ENCODE results near the gene LRBA. TPM values are rescaled to one million over a fixed set of nuclear protein-coding genes. Genes with fewer than 3 reads are reported as not detected.
A peak's percentile ranks its signal among the peaks of the same experiment; 100 is the strongest.
"Not testable (repeated sequence)": the region's sequence is repeated elsewhere in the genome, so short reads cannot be mapped to it uniquely, and the experiment has no call there.

LRBA gene
- polyA plus RNA-seq, 1 of the 3 experiments (the other 2 are of a cell fraction): 11.4 TPM

DNA sequence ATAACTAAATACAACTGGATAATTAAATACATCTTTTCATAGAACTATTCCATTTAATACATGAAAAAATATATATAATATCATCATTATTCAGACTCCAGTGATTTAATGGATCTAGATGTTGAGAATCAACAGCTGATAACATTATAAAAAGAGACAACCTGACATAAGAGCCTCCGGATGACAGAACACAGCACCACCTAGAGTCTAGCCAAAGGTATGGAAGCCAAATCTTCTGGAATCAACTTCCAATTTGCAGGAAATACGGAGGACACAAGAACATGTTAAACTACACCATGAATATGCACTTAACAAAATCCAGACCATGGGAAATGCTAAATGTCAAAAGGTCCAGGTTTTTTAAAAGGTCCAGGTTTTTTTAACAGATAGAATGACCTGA is 55.0 kb downstream of the LRBA start:
- no peaks in the 10 kb centered on the region for H3K36me3 ChIP-seq (replicated peaks in 1 of 2; ENCODE audit: control insufficient read depth in 1 of 2, insufficient read depth in 2 of 2, low read length in 1 of 2)
- ChIA-PET CTCF (interaction anchor here (0.8 to 1.5 kb wide), 3 partner anchors 10 to 718 kb away, joined by 3 to 4 read pairs (median 3); no protein-coding TSS in a partner anchor), POLR2A (no interaction called here)
- H3K27me3 ChIP-seq (ENCODE audit: insufficient read depth): no peaks in the 10 kb centered on the region
- H3K4me3 ChIP-seq (ENCODE audit: low read depth in 2 of 2, low read length in 1 of 2): no peak overlapping the region
- H3K4me2 ChIP-seq: no peak overlapping the region
- H2AFZ ChIP-seq (ENCODE audit: low read depth): no peak overlapping the region
- no peak overlapping the region for H3K9ac ChIP-seq
- H3K79me2 ChIP-seq (ENCODE audit: insufficient read depth): no peaks in the 10 kb centered on the region; the same call in 1 of the 2 replicates
- H3K27ac ChIP-seq (ENCODE audit: low read depth in 2 of 2, low read length in 1 of 2): no peak overlapping the region
- peaks cover 10% of the 10 kb centered on the region for H3K9me3 ChIP-seq
- H4K20me1 ChIP-seq (ENCODE audit: insufficient read depth): no peaks in the 10 kb centered on the region
- no peaks in the 10 kb centered on the region for H3K9me2 ChIP-seq
- 70% methylated on average over 2 of the region's 2 CpGs for WGBS (ENCODE audit: low lambda C conversion rate)
- peak; percentile 41 for DNase-seq
- no peak for TF ChIP-seq MEF2A (IDR thresholded peaks at IDR 0.05; ENCODE audit: borderline replicate concordance, low read depth)
- TF ChIP-seq, protein P1, sequence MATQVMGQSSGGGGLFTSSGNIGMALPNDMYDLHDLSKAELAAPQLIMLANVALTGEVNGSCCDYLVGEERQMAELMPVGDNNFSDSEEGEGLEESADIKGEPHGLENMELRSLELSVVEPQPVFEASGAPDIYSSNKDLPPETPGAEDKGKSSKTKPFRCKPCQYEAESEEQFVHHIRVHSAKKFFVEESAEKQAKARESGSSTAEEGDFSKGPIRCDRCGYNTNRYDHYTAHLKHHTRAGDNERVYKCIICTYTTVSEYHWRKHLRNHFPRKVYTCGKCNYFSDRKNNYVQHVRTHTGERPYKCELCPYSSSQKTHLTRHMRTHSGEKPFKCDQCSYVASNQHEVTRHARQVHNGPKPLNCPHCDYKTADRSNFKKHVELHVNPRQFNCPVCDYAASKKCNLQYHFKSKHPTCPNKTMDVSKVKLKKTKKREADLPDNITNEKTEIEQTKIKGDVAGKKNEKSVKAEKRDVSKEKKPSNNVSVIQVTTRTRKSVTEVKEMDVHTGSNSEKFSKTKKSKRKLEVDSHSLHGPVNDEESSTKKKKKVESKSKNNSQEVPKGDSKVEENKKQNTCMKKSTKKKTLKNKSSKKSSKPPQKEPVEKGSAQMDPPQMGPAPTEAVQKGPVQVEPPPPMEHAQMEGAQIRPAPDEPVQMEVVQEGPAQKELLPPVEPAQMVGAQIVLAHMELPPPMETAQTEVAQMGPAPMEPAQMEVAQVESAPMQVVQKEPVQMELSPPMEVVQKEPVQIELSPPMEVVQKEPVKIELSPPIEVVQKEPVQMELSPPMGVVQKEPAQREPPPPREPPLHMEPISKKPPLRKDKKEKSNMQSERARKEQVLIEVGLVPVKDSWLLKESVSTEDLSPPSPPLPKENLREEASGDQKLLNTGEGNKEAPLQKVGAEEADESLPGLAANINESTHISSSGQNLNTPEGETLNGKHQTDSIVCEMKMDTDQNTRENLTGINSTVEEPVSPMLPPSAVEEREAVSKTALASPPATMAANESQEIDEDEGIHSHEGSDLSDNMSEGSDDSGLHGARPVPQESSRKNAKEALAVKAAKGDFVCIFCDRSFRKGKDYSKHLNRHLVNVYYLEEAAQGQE (IDR thresholded peaks at IDR 0.05; ENCODE audit: low read depth, low read length): no peak
- TF ChIP-seq, protein P2, sequence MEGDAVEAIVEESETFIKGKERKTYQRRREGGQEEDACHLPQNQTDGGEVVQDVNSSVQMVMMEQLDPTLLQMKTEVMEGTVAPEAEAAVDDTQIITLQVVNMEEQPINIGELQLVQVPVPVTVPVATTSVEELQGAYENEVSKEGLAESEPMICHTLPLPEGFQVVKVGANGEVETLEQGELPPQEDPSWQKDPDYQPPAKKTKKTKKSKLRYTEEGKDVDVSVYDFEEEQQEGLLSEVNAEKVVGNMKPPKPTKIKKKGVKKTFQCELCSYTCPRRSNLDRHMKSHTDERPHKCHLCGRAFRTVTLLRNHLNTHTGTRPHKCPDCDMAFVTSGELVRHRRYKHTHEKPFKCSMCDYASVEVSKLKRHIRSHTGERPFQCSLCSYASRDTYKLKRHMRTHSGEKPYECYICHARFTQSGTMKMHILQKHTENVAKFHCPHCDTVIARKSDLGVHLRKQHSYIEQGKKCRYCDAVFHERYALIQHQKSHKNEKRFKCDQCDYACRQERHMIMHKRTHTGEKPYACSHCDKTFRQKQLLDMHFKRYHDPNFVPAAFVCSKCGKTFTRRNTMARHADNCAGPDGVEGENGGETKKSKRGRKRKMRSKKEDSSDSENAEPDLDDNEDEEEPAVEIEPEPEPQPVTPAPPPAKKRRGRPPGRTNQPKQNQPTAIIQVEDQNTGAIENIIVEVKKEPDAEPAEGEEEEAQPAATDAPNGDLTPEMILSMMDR (IDR thresholded peaks at IDR 0.05): peak; percentile 43; the same call in 1 of the 2 replicates
- no peak for TF ChIP-seq CHD2 (IDR thresholded peaks at IDR 0.05; ENCODE audit: low read length, partially characterized antibody)
- TF ChIP-seq SMC3 (IDR thresholded peaks at IDR 0.05; ENCODE audit: low read depth, low read length): no peak
- no peak for TF ChIP-seq GATA2 (CRISPR knock-in tag; IDR thresholded peaks at IDR 0.05)
- TF ChIP-seq EP300 (IDR thresholded peaks at IDR 0.05; ENCODE audit: borderline replicate concordance in 1 of 2, low read depth in 1 of 2, low read length in 1 of 2): no peak
- TF ChIP-seq, protein P3, sequence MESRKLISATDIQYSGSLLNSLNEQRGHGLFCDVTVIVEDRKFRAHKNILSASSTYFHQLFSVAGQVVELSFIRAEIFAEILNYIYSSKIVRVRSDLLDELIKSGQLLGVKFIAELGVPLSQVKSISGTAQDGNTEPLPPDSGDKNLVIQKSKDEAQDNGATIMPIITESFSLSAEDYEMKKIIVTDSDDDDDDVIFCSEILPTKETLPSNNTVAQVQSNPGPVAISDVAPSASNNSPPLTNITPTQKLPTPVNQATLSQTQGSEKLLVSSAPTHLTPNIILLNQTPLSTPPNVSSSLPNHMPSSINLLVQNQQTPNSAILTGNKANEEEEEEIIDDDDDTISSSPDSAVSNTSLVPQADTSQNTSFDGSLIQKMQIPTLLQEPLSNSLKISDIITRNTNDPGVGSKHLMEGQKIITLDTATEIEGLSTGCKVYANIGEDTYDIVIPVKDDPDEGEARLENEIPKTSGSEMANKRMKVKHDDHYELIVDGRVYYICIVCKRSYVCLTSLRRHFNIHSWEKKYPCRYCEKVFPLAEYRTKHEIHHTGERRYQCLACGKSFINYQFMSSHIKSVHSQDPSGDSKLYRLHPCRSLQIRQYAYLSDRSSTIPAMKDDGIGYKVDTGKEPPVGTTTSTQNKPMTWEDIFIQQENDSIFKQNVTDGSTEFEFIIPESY (IDR thresholded peaks at IDR 0.05; ENCODE audit: borderline replicate concordance, low read depth): no peak
- TF ChIP-seq TAF1 (IDR thresholded peaks at IDR 0.05; ENCODE audit: borderline replicate concordance, low read depth, low read length): no peak
- peak; percentile 31; the same call in 1 of the 2 replicates for TF ChIP-seq RAD21 (IDR thresholded peaks at IDR 0.05; ENCODE audit: low read length)
- TF ChIP-seq GABPA (IDR thresholded peaks at IDR 0.05; ENCODE audit: low read depth): no peak
- peaks cover 10% of the 10 kb centered on the region for H3F3A ChIP-seq (replicated peaks; ENCODE audit: insufficient read depth)
- H3K4me1 ChIP-seq (ENCODE audit: control insufficient read depth in 1 of 2, insufficient read depth in 2 of 2, low read depth in 1 of 2, low read length in 1 of 2): peaks cover 0 to 4% of the 10 kb centered on the region in 2 experiments; a peak in 1 of 4 replicates

DNA sequence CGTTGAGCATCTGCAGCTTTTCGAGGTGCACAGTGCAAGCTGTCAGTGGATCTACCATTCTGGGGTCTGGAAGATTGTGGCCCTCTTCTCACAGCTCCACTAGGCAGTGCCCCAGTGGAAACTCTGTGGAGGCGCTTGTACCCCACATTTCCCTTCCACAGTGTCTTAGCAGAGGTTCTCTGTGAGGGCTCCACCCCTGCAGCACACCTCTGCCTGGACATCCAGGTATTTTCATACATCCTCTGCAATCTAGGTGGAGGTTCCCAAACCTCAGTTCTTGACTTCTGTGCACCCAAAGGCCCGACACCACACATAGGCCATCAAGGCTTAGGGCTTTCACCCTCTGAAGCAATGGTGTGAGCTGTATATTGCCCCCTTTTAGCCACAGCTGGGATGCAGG is 57.1 kb downstream of the LRBA start:
- H2AFZ ChIP-seq (ENCODE audit: low read depth); POLR2A ChIA-PET; H3F3A ChIP-seq (replicated peaks; ENCODE audit: insufficient read depth); H3K9me2 ChIP-seq; H3K79me2 ChIP-seq (ENCODE audit: insufficient read depth); H3K9ac ChIP-seq; H3K9me3 ChIP-seq; H3K4me2 ChIP-seq; H4K20me1 ChIP-seq (ENCODE audit: insufficient read depth); H3K27ac ChIP-seq (ENCODE audit: low read depth in 2 of 2, low read length in 1 of 2); H3K4me1 ChIP-seq (ENCODE audit: control insufficient read depth in 1 of 2, insufficient read depth in 2 of 2, low read depth in 1 of 2, low read length in 1 of 2); CTCF ChIA-PET; H3K27me3 ChIP-seq (ENCODE audit: insufficient read depth); H3K36me3 ChIP-seq (replicated peaks in 1 of 2; ENCODE audit: control insufficient read depth in 1 of 2, insufficient read depth in 2 of 2, low read length in 1 of 2); DNase-seq; H3K4me3 ChIP-seq (ENCODE audit: low read depth in 2 of 2, low read length in 1 of 2): not testable (repeated sequence)
- 79% methylated on average over 2 of the region's 4 CpGs for WGBS (ENCODE audit: low lambda C conversion rate)

DNA sequence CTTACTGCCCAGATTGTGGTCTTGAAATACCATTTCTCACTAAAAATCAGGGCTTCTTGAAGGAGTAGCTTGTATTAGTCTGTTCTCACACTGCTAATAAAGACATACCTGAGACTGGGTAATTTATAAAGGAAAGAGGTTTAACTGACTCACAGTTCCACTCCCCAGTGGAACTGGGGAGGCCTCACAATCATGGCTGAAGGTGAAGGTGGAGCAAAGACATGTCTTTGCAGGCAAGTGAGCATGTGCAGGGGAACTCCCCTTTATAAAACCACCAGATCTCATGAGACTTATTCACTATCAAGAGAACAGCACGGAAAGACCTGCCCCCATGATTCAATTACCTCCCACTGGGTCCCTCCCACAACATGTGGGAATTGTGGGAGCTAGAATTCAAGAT is 58.0 kb downstream of the LRBA start:
- H3K79me2 ChIP-seq (ENCODE audit: insufficient read depth); H3K9me3 ChIP-seq; H3K9me2 ChIP-seq; H3K4me1 ChIP-seq (ENCODE audit: control insufficient read depth in 1 of 2, insufficient read depth in 2 of 2, low read depth in 1 of 2, low read length in 1 of 2); DNase-seq; H3K36me3 ChIP-seq (replicated peaks in 1 of 2; ENCODE audit: control insufficient read depth in 1 of 2, insufficient read depth in 2 of 2, low read length in 1 of 2); H3K4me2 ChIP-seq; POLR2A ChIA-PET; H4K20me1 ChIP-seq (ENCODE audit: insufficient read depth); H3K9ac ChIP-seq; H3F3A ChIP-seq (replicated peaks; ENCODE audit: insufficient read depth); H3K27ac ChIP-seq (ENCODE audit: low read depth in 2 of 2, low read length in 1 of 2); H3K27me3 ChIP-seq (ENCODE audit: insufficient read depth); H3K4me3 ChIP-seq (ENCODE audit: low read depth in 2 of 2, low read length in 1 of 2); H2AFZ ChIP-seq (ENCODE audit: low read depth): not testable (repeated sequence)
- 90% methylated on average over 1 of the region's 1 CpG for WGBS (ENCODE audit: low lambda C conversion rate)
- CTCF ChIA-PET: interaction anchor here (0.6 to 1.4 kb wide), 2 partner anchors 10 to 17 kb away, joined by 3 read pairs; no protein-coding TSS in a partner anchor

All from SK-N-SH (cell line).